Astrocyte (in vitro differentiated cells and primary cell): ENCODE measurements around the gene CORO2B. TPM values are rescaled to one million over a fixed set of nuclear protein-coding genes. Genes with fewer than 3 reads are reported as not detected.

Experiments used
- DNase-seq: peaks from one replicate; pipeline ENCODE4 v3.0.0-alpha.2; 2010; ENCODE audit warnings: low read depth
- FAIRE-seq: peaks from 2 replicates; lab custom pipeline; 2011; peaks lifted over from hg19 to GRCh38; lab: Jason Lieb, UNC
- H2AFZ ChIP-seq: 2 replicates; pipeline ENCODE4 v1.6.0; 2012; ENCODE audit warnings: low read depth, low read length, inconsistent platforms
- H3K27ac ChIP-seq: 2 replicates; pipeline ENCODE4 v1.5.1; 2011; ENCODE audit warnings: low read depth, low read length, inconsistent platforms
- H3K27me3 ChIP-seq: 2 replicates; pipeline ENCODE4 v1.6.0; 2011; ENCODE audit warnings: low read length, inconsistent platforms; ENCODE audit not compliant: insufficient read depth
- H3K36me3 ChIP-seq: 2 replicates; pipeline ENCODE4 v1.5.1; 2011; ENCODE audit warnings: low read length, inconsistent platforms; ENCODE audit not compliant: insufficient read depth
- H3K4me1 ChIP-seq: 2 replicates; pipeline ENCODE4 v1.5.1; 2011; ENCODE audit warnings: low read length, inconsistent platforms; ENCODE audit not compliant: insufficient read depth
- H3K4me2 ChIP-seq: 2 replicates; pipeline ENCODE4 v1.6.0; 2012; ENCODE audit warnings: low read length, inconsistent platforms
- H3K4me3 ChIP-seq: 2 replicates; pipeline ENCODE4 v1.5.1; 2011; ENCODE audit warnings: low read depth, mild to moderate bottlenecking, low read length, inconsistent platforms; ENCODE audit not compliant: insufficient read depth
- H3K79me2 ChIP-seq: 2 replicates; pipeline ENCODE4 v1.6.0; 2012; ENCODE audit warnings: mild to moderate bottlenecking, low read length, inconsistent platforms; ENCODE audit not compliant: insufficient read depth
- H3K9ac ChIP-seq: 2 replicates; pipeline ENCODE4 v1.6.0; 2012; ENCODE audit warnings: mild to moderate bottlenecking, low read length, inconsistent platforms
- H3K9me3 ChIP-seq: 2 replicates; pipeline ENCODE4 v1.5.1; 2012; ENCODE audit warnings: low read depth, mild to moderate bottlenecking, low read length, inconsistent platforms; ENCODE audit not compliant: insufficient read depth
- H4K20me1 ChIP-seq: 2 replicates; pipeline ENCODE4 v1.6.0; 2012; ENCODE audit warnings: low read length, inconsistent platforms; ENCODE audit not compliant: insufficient read depth
- H3K27ac Mint-ChIP-seq: one replicate; pipeline ENCODE4 v1.8.0; 2021; ENCODE audit warnings: mild to moderate bottlenecking, mixed read lengths; ENCODE audit not compliant: unreplicated experiment
- H3K27me3 Mint-ChIP-seq: one replicate; pipeline ENCODE4 v1.8.0; 2021; ENCODE audit warnings: low read depth, mixed read lengths; ENCODE audit not compliant: unreplicated experiment
- H3K36me3 Mint-ChIP-seq: one replicate; pipeline ENCODE4 v1.8.0; 2021; ENCODE audit warnings: low read depth, mixed read lengths; ENCODE audit not compliant: unreplicated experiment
- H3K4me1 Mint-ChIP-seq: one replicate; pipeline ENCODE4 v1.8.0; 2021; ENCODE audit warnings: low read depth, mixed read lengths; ENCODE audit not compliant: unreplicated experiment
- H3K4me3 Mint-ChIP-seq: one replicate; pipeline ENCODE4 v1.8.0; 2021; ENCODE audit warnings: mild to moderate bottlenecking, moderate library complexity, mixed read lengths; ENCODE audit not compliant: unreplicated experiment
- H3K9me3 Mint-ChIP-seq: one replicate; pipeline ENCODE4 v1.8.0; 2021; ENCODE audit warnings: mild to moderate bottlenecking, mixed read lengths; ENCODE audit not compliant: unreplicated experiment
- EZH2 ChIP-seq: IDR thresholded peaks from 2 replicates; pipeline ENCODE4 v1.6.1; 2012; ENCODE audit warnings: mild to moderate bottlenecking, low read length, inconsistent platforms; ENCODE audit not compliant: insufficient read depth
- total RNA-seq: library from RNA; stranded (reverse); gene quantifications from 2 replicates; pipeline ENCODE4 v1.2.1, GENCODE V29; 2021
- TF ChIP-seq, protein P1 (sequence below): IDR thresholded peaks from 2 replicates; pipeline ENCODE4 v1.5.1; 2011; ENCODE audit warnings: low read depth, mild to moderate bottlenecking, inconsistent platforms, low read length, moderate library complexity; ENCODE audit not compliant: insufficient read depth

CORO2B gene
- total RNA-seq, 1 donor from 2014 or later: 7.4 TPM

DNA sequence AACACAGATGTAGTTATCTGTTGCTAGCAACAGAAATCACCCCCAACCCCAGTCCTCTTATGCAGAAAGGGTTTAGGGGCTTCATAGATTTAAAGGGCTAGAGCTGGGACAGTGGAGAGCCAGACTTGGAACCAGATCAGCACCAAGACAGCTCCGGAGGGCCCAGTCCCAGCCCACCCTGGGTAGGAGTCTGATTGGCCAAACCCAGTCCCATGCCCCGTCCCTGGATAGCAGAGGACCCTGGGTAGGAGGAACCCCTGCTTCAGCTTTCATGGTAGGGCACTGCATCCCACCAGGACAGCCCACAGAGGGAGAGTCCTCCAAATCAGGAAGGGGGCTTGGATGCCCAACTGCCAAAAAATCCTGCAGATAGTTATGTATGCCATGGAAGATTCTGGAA, 103.0 kb downstream of the CORO2B start:
- DNase-seq: no peak
- no peaks in the 10 kb centered on the region for H3K27me3 ChIP-seq
- no peaks in the 10 kb centered on the region for H3K79me2 ChIP-seq
- H2AFZ ChIP-seq: no peak overlapping the region
- Mint-ChIP-seq H3K36me3 (no peaks in the 10 kb centered on the region), H3K27ac (no peak overlapping the region), H3K4me1 (no peaks in the 10 kb centered on the region), H3K27me3 (peaks cover 5% of the 10 kb centered on the region), H3K4me3 (no peak overlapping the region), H3K9me3 (no peaks in the 10 kb centered on the region)
- H3K9me3 ChIP-seq: no peaks in the 10 kb centered on the region
- H3K4me2 ChIP-seq: no peak overlapping the region
- H3K9ac ChIP-seq: no peak overlapping the region
- H3K4me3 ChIP-seq: no peak overlapping the region
- H4K20me1 ChIP-seq: peaks cover 5% of the 10 kb centered on the region
- H3K4me1 ChIP-seq: no peaks in the 10 kb centered on the region
- TF ChIP-seq, protein P1, sequence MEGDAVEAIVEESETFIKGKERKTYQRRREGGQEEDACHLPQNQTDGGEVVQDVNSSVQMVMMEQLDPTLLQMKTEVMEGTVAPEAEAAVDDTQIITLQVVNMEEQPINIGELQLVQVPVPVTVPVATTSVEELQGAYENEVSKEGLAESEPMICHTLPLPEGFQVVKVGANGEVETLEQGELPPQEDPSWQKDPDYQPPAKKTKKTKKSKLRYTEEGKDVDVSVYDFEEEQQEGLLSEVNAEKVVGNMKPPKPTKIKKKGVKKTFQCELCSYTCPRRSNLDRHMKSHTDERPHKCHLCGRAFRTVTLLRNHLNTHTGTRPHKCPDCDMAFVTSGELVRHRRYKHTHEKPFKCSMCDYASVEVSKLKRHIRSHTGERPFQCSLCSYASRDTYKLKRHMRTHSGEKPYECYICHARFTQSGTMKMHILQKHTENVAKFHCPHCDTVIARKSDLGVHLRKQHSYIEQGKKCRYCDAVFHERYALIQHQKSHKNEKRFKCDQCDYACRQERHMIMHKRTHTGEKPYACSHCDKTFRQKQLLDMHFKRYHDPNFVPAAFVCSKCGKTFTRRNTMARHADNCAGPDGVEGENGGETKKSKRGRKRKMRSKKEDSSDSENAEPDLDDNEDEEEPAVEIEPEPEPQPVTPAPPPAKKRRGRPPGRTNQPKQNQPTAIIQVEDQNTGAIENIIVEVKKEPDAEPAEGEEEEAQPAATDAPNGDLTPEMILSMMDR: no peak
- TF ChIP-seq EZH2: no peak
- no peak for FAIRE-seq
- no peaks in the 10 kb centered on the region for H3K36me3 ChIP-seq
- H3K27ac ChIP-seq: no peak overlapping the region

DNA sequence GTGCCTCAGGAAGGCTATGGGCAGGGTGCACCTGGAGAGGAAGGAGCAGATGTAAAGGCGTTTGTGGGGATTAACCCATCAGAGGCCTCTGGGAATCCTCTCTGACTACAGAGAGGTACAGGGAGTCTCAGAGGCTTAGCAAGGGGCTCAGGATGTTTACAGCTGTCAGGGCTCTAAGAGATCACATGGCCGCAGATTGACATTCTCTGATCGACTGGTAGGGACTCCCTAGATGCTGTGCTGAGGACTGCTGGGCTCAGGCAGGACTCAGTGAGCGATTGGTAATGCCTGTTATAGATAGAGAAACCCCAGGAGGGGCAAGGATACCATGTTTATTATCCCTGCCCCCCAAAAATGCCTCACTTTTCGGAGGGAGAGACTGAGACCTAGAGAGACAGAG, 103.5 kb downstream of the CORO2B start:
- Mint-ChIP-seq H3K4me3 (no peak overlapping the region), H3K27ac (no peak overlapping the region), H3K36me3 (no peaks in the 10 kb centered on the region), H3K4me1 (no peaks in the 10 kb centered on the region), H3K9me3 (no peaks in the 10 kb centered on the region), H3K27me3 (peaks cover 5% of the 10 kb centered on the region)
- TF ChIP-seq EZH2: no peak
- TF ChIP-seq, protein P1: no peak
- Histone ChIP-seq H3K27me3 (no peaks in the 10 kb centered on the region), H3K4me2 (no peak overlapping the region), H2AFZ (no peak overlapping the region), H3K4me3 (no peak overlapping the region), H3K36me3 (no peaks in the 10 kb centered on the region), H3K27ac (no peak overlapping the region), H3K79me2 (no peaks in the 10 kb centered on the region), H3K9ac (no peak overlapping the region), H3K9me3 (no peaks in the 10 kb centered on the region), H3K4me1 (no peaks in the 10 kb centered on the region), H4K20me1 (peaks cover 5% of the 10 kb centered on the region)
- DNase-seq (no peak), FAIRE-seq (no peak)

DNA sequence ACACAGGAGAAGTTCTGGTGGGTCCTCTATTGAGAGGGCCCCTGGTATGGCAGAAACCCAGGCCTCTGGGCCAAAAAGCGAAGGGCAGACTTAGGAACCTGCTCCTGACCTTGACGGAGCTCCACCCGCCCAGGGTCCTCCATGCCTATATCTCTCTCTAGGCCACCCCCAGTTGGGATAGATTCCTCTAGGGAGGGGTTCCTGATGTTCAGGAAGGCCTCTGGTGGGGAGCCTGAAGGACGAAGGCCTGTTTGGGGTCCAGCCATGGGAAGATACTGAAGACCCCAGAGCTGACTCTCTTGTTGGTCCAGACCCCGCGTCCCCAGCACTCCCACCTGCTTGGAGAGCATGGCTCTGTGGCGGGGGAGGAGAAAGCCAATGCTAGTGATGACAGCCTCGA, 104.2 kb downstream of the CORO2B start:
- Histone ChIP-seq H3K9me3 (no peaks in the 10 kb centered on the region), H3K4me2 (no peak overlapping the region), H2AFZ (no peak overlapping the region), H3K27me3 (no peaks in the 10 kb centered on the region), H3K36me3 (no peaks in the 10 kb centered on the region), H3K4me3 (no peak overlapping the region), H3K27ac (no peak overlapping the region), H3K4me1 (no peaks in the 10 kb centered on the region), H4K20me1 (peaks cover 5% of the 10 kb centered on the region), H3K9ac (no peak overlapping the region), H3K79me2 (no peaks in the 10 kb centered on the region)
- Mint-ChIP-seq H3K27ac (no peak overlapping the region), H3K4me3 (no peak overlapping the region), H3K36me3 (no peaks in the 10 kb centered on the region), H3K27me3 (peaks cover 5% of the 10 kb centered on the region), H3K9me3 (no peaks in the 10 kb centered on the region), H3K4me1 (no peaks in the 10 kb centered on the region)
- TF ChIP-seq EZH2: no peak
- TF ChIP-seq, protein P1: no peak
- DNase-seq (no peak), FAIRE-seq (no peak)
